HL-60 (cell line): Measurements from ENCODE around the gene TMEM151B.

Experiments used
- DNase-seq, 2 experiments: peaks; one replicate each; pipeline ENCODE4 v3.0.0-alpha.2; 2010 to 2020; ENCODE audit warnings: low read depth in 1 of 2, low spot score in 1 of 2
- H3K27ac ChIP-seq: fragments of 250-450 bp; sonication (Bioruptor Pico); replicated peaks from 2 replicates; pipeline ENCODE4 v1.5.1; 2020; ENCODE audit warnings: mild to moderate bottlenecking, moderate library complexity
- H3K27me3 ChIP-seq: fragments of 250-450 bp; sonication (Bioruptor Pico); 2 replicates; pipeline ENCODE4 v1.5.1; 2021; ENCODE audit warnings: mild to moderate bottlenecking, moderate library complexity; ENCODE audit not compliant: insufficient read depth, poor library complexity, severe bottlenecking
- H3K4me3 ChIP-seq: replicated peaks from 2 replicates; pipeline ENCODE4 v1.5.1; 2011; ENCODE audit warnings: mild to moderate bottlenecking, control low read depth, low read length; ENCODE audit not compliant: insufficient read depth
- GABPA ChIP-seq: IDR thresholded peaks from 2 replicates; pipeline ENCODE4 v1.6.1; 2012; ENCODE audit warnings: low read depth
- POLR2AphosphoS5 ChIP-seq: IDR thresholded peaks from 2 replicates; pipeline ENCODE4 v1.6.1; 2012; ENCODE audit warnings: low read depth
- SPI1 ChIP-seq: IDR thresholded peaks from 2 replicates; pipeline ENCODE4 v1.6.1; 2012; ENCODE audit warnings: low read depth, mild to moderate bottlenecking, borderline replicate concordance
- TF ChIP-seq, protein P1 (sequence below): IDR thresholded peaks from one replicate; pipeline ENCODE4 v1.5.1; 2011; ENCODE audit warnings: low read length, control low read depth, inconsistent platforms; ENCODE audit not compliant: insufficient read depth
- TF ChIP-seq, protein P2 (sequence below): IDR thresholded peaks from 2 replicates; pipeline ENCODE4 v1.6.1; 2012; ENCODE audit warnings: low read depth; ENCODE audit not compliant: insufficient replicate concordance

TMEM151B gene

DNA sequence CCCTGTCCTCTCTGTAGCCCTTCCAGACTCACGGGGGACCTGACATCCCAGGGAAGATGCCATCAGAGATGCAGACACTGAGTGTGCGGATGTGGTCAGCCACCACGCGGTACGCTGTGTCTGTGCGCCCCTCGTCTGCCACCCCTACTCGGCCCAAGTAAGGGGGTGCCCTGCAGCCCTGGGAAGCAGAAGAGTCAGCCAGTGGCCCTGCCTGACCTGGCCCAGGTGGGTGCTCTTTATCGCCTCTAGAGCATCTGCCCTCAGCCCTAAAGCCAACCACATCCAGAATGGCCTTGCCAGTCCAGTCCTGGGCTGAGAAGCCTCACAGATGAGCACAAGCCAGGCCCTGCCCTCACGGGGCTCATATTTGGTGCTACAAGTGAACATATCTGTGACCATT is 37.0 kb downstream of the TMEM151B start:
- no peak for TF ChIP-seq SPI1
- TF ChIP-seq POLR2AphosphoS5: 0 out of 2 replicates have a peak, but pooled peaks have one; percentile 33
- DNase-seq: no peak
- Histone ChIP-seq H3K27me3 (no peaks in the 10 kb centered on the region), H3K27ac (no peak overlapping the region), H3K4me3 (no peak overlapping the region)

DNA sequence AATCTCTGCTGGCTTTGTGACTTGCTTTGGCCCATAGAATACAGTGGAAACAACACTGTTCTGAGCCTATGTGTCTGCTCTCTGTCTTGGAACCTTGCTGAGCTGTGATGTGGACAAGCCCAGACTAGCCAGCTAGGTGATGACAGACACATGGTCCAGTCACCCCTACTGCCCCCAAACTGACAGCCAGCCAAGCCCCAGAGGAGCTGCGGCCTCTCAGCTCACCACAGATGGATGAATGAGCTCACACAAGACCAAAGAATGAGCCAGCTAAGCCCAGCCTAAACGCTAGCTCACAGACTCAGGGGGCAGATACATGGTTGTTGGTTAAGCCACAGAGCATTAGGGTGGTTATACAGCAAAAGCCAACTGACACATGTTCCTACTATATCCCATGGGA is 38.8 kb downstream of the TMEM151B start:
- TF ChIP-seq, protein P1, sequence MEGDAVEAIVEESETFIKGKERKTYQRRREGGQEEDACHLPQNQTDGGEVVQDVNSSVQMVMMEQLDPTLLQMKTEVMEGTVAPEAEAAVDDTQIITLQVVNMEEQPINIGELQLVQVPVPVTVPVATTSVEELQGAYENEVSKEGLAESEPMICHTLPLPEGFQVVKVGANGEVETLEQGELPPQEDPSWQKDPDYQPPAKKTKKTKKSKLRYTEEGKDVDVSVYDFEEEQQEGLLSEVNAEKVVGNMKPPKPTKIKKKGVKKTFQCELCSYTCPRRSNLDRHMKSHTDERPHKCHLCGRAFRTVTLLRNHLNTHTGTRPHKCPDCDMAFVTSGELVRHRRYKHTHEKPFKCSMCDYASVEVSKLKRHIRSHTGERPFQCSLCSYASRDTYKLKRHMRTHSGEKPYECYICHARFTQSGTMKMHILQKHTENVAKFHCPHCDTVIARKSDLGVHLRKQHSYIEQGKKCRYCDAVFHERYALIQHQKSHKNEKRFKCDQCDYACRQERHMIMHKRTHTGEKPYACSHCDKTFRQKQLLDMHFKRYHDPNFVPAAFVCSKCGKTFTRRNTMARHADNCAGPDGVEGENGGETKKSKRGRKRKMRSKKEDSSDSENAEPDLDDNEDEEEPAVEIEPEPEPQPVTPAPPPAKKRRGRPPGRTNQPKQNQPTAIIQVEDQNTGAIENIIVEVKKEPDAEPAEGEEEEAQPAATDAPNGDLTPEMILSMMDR: no peak
- TF ChIP-seq POLR2AphosphoS5 (no peak), GABPA (no peak), SPI1 (no peak)
- TF ChIP-seq, protein P2, sequence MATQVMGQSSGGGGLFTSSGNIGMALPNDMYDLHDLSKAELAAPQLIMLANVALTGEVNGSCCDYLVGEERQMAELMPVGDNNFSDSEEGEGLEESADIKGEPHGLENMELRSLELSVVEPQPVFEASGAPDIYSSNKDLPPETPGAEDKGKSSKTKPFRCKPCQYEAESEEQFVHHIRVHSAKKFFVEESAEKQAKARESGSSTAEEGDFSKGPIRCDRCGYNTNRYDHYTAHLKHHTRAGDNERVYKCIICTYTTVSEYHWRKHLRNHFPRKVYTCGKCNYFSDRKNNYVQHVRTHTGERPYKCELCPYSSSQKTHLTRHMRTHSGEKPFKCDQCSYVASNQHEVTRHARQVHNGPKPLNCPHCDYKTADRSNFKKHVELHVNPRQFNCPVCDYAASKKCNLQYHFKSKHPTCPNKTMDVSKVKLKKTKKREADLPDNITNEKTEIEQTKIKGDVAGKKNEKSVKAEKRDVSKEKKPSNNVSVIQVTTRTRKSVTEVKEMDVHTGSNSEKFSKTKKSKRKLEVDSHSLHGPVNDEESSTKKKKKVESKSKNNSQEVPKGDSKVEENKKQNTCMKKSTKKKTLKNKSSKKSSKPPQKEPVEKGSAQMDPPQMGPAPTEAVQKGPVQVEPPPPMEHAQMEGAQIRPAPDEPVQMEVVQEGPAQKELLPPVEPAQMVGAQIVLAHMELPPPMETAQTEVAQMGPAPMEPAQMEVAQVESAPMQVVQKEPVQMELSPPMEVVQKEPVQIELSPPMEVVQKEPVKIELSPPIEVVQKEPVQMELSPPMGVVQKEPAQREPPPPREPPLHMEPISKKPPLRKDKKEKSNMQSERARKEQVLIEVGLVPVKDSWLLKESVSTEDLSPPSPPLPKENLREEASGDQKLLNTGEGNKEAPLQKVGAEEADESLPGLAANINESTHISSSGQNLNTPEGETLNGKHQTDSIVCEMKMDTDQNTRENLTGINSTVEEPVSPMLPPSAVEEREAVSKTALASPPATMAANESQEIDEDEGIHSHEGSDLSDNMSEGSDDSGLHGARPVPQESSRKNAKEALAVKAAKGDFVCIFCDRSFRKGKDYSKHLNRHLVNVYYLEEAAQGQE: no peak
- no peak overlapping the region for H3K27ac ChIP-seq
- no peak overlapping the region for H3K4me3 ChIP-seq
- DNase-seq: no peak
- H3K27me3 ChIP-seq: no peaks in the 10 kb centered on the region

DNA sequence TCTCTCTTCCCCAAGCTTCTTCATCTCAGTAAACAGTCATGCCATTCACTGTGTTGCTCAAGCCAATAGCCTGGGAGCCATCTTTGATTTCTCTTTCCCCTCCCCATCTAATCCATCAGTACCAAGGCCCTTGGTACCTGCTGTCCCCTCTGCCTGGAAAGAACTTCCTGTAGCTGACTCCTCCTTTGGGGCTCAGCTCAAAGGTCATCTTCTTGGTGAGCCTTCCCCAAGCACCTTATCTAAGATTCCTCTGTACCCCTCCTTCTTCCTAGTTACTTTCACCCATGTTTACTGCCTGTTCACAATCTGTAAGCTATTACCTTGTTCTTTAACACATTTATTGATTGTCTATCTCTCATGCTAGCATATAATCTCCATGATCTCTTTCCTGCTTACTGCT is 39.4 kb downstream of the TMEM151B start:
- Histone ChIP-seq H3K27ac (no peak overlapping the region), H3K4me3 (no peak overlapping the region), H3K27me3 (no peaks in the 10 kb centered on the region)
- DNase-seq: no peak
- TF ChIP-seq, protein P1: no peak
- TF ChIP-seq SPI1 (no peak), GABPA (no peak), POLR2AphosphoS5 (no peak)
- TF ChIP-seq, protein P2: no peak

DNA sequence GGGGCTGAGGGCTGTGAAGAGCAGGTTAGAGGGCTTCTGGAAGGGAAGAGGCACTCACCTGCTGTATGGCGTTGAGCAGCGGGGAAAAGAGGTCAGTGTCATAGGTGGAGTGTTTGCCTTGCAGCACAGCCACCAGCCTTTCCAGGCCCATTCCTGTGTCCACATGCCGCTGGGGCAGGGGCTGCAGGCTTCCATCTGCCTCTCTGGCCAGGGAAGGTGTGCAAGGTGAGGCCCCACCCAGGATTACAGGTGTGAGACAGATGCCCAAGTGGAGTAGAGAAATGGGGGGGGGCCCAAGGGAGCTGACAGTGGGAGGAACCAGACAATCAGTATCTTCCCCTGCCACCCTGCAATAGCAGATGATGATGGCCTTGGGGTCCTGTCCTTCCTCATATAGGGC is 40.0 kb downstream of the TMEM151B start:
- Histone ChIP-seq H3K4me3 (no peak overlapping the region), H3K27me3 (no peaks in the 10 kb centered on the region), H3K27ac (no peak overlapping the region)
- no peak for DNase-seq
- TF ChIP-seq, protein P1: no peak
